Fibroblast of lung (primary cell): Measurements from ENCODE around the gene ACBD6. TPM values are rescaled to one million over a fixed set of nuclear protein-coding genes. Genes with fewer than 3 reads are reported as not detected.

Source experiments
- DNase-seq, 2 donors: peaks; one replicate each; pipeline versions ENCODE4 v3.0.0 to v3.0.0-alpha.2; 2010; ENCODE audit warnings: low read depth in 2 of 2
- H2AFZ ChIP-seq: 2 replicates; pipeline ENCODE4 v1.5.1; 2012; ENCODE audit warnings: low read length, control low read depth, inconsistent platforms
- H3K27ac ChIP-seq: 2 replicates; pipeline ENCODE4 v1.5.1; 2011; ENCODE audit warnings: low read length, control low read depth; ENCODE audit not compliant: insufficient read depth
- H3K27me3 ChIP-seq: 2 replicates; pipeline ENCODE4 v1.5.1; 2011; ENCODE audit warnings: mild to moderate bottlenecking, low read length; ENCODE audit not compliant: control insufficient read depth, insufficient read depth
- H3K36me3 ChIP-seq: 2 replicates; pipeline ENCODE4 v1.5.1; 2011; ENCODE audit warnings: low read length; ENCODE audit not compliant: control insufficient read depth, insufficient read depth
- H3K4me1 ChIP-seq: 2 replicates; pipeline ENCODE4 v1.5.1; 2011; ENCODE audit warnings: low read length; ENCODE audit not compliant: control insufficient read depth, insufficient read depth; ENCODE audit errors: extremely low read depth
- H3K4me2 ChIP-seq: 2 replicates; pipeline ENCODE4 v1.5.1; 2011; ENCODE audit warnings: low read length, control low read depth; ENCODE audit not compliant: insufficient read depth; ENCODE audit errors: extremely low read depth
- H3K4me3 ChIP-seq, 4 experiments: fragments of 200-600 bp in 1 of 4; sonication (generic) in 1 of 4; replicated peaks in 1 of 4; 2 replicates each; pipeline ENCODE4 v1.5.1; 2011 to 2016; ENCODE audit warnings: low read length in 4 of 4, low read depth in 3 of 4, mild to moderate bottlenecking in 3 of 4, control low read depth in 2 of 4, inconsistent platforms in 1 of 4, mixed read lengths in 1 of 4; ENCODE audit not compliant: insufficient read depth in 1 of 4; ENCODE audit errors: control extremely low read depth in 1 of 4
- H3K79me2 ChIP-seq: 2 replicates; pipeline ENCODE4 v1.5.1; 2012; ENCODE audit warnings: mild to moderate bottlenecking, low read length, inconsistent platforms; ENCODE audit not compliant: control insufficient read depth, insufficient read depth
- H3K9ac ChIP-seq: 2 replicates; pipeline ENCODE4 v1.5.1; 2011; ENCODE audit warnings: mild to moderate bottlenecking, low read length, control low read depth; ENCODE audit not compliant: insufficient read depth
- H3K9me3 ChIP-seq: 2 replicates; pipeline ENCODE4 v1.5.1; 2012; ENCODE audit warnings: low read depth, low read length; ENCODE audit not compliant: control insufficient read depth, insufficient read depth
- H4K20me1 ChIP-seq: 2 replicates; pipeline ENCODE4 v1.5.1; 2011; ENCODE audit warnings: low read length; ENCODE audit not compliant: control insufficient read depth, insufficient read depth; ENCODE audit errors: extremely low read depth
- EZH2 ChIP-seq: IDR thresholded peaks from 2 replicates; pipeline ENCODE4 v1.5.1; 2012; ENCODE audit warnings: low read length, control low read depth, mild to moderate bottlenecking; ENCODE audit errors: missing control alignments
- polyA plus RNA-seq, 2 donors: library from polyadenylated mRNA; depleted of rRNA in 1 of 2; stranded (reverse) in 1 of 2; unstranded in 1 of 2; fragments of >200 nt; gene quantifications; 2 replicates each; pipeline ENCODE4 v1.2.1, GENCODE V29; 2011 to 2012; ENCODE audit warnings: missing spikeins in 1 of 2
- total RNA-seq: library from RNA; depleted of rRNA; stranded (reverse); fragments of >200 nt; gene quantifications from 2 replicates; pipeline ENCODE4 v1.2.1, GENCODE V29; 2014
- TF ChIP-seq, protein P1 (sequence below), 2 donors: IDR thresholded peaks in 1 of 2; conservative IDR thresholded peaks in 1 of 2; 1 replicate in 1 of 2; 2 replicates in 1 of 2; pipeline ENCODE4 v1.5.1; 2011 to 2012; ENCODE audit warnings: low read length in 2 of 2, control low read depth in 1 of 2, inconsistent platforms in 1 of 2, low read depth in 1 of 2, mild to moderate bottlenecking in 1 of 2

Gene ACBD6
- total and polyA plus RNA-seq, 2 donors (not counting 1 experiment from before 2014, with no cell fraction given): 63.4 to 78.7 TPM

GRCh38 chr1:180265871-180266270, 236.5 kb downstream of the ACBD6 start:
- Histone ChIP-seq H3K4me1 (peaks cover under 1% of the 10 kb centered on the region), H3K27ac (no peak overlapping the region), H3K4me3 (no peak overlapping the region), H3K27me3 (peaks cover 8% of the 10 kb centered on the region), H3K4me2 (no peak overlapping the region), H3K36me3 (no peaks in the 10 kb centered on the region), H4K20me1 (no peaks in the 10 kb centered on the region), H3K79me2 (no peaks in the 10 kb centered on the region), H2AFZ (no peak overlapping the region), H3K9me3 (no peaks in the 10 kb centered on the region), H3K9ac (no peak overlapping the region)
- no peak for TF ChIP-seq EZH2
- TF ChIP-seq, protein P1, sequence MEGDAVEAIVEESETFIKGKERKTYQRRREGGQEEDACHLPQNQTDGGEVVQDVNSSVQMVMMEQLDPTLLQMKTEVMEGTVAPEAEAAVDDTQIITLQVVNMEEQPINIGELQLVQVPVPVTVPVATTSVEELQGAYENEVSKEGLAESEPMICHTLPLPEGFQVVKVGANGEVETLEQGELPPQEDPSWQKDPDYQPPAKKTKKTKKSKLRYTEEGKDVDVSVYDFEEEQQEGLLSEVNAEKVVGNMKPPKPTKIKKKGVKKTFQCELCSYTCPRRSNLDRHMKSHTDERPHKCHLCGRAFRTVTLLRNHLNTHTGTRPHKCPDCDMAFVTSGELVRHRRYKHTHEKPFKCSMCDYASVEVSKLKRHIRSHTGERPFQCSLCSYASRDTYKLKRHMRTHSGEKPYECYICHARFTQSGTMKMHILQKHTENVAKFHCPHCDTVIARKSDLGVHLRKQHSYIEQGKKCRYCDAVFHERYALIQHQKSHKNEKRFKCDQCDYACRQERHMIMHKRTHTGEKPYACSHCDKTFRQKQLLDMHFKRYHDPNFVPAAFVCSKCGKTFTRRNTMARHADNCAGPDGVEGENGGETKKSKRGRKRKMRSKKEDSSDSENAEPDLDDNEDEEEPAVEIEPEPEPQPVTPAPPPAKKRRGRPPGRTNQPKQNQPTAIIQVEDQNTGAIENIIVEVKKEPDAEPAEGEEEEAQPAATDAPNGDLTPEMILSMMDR (conservative IDR thresholded peaks at IDR 0.05 in 1 of 2, IDR thresholded peaks at IDR 0.05 in 1 of 2; ENCODE audit: low read depth in 1 of 2, low read length in 2 of 2): no peak
- no peak for DNase-seq

GRCh38 chr1:180265201-180265600, 237.2 kb downstream of the ACBD6 start:
- Histone ChIP-seq H4K20me1 (no peaks in the 10 kb centered on the region), H3K9me3 (no peaks in the 10 kb centered on the region), H3K79me2 (no peaks in the 10 kb centered on the region), H2AFZ (no peak overlapping the region), H3K27ac (no peak overlapping the region), H3K36me3 (no peaks in the 10 kb centered on the region), H3K9ac (no peak overlapping the region), H3K4me3 (no peak overlapping the region), H3K4me2 (no peak overlapping the region), H3K27me3 (peaks cover 12% of the 10 kb centered on the region), H3K4me1 (no peaks in the 10 kb centered on the region)
- TF ChIP-seq, protein P1 (conservative IDR thresholded peaks at IDR 0.05 in 1 of 2, IDR thresholded peaks at IDR 0.05 in 1 of 2; ENCODE audit: low read depth in 1 of 2, low read length in 2 of 2): no peak
- TF ChIP-seq EZH2: no peak
- no peak for DNase-seq

- no peak overlapping the region for H2AFZ ChIP-seq
- H3K4me3 ChIP-seq: no peak overlapping the region
- no peaks in the 10 kb centered on the region for H3K4me1 ChIP-seq
- H3K9me3 ChIP-seq: no peaks in the 10 kb centered on the region
- peaks cover 13% of the 10 kb centered on the region for H3K27me3 ChIP-seq
- H3K4me2 ChIP-seq: no peak overlapping the region
- no peak overlapping the region for H3K27ac ChIP-seq
- H4K20me1 ChIP-seq: no peaks in the 10 kb centered on the region
- H3K9ac ChIP-seq: no peak overlapping the region
- no peaks in the 10 kb centered on the region for H3K36me3 ChIP-seq
- TF ChIP-seq, protein P1 (conservative IDR thresholded peaks at IDR 0.05 in 1 of 2, IDR thresholded peaks at IDR 0.05 in 1 of 2; ENCODE audit: low read depth in 1 of 2, low read length in 2 of 2): no peak
- no peak for TF ChIP-seq EZH2
- H3K79me2 ChIP-seq: no peaks in the 10 kb centered on the region
- DNase-seq: no peak
Measured at GRCh38 chr1:180264595-180264994, 237.8 kb downstream of the ACBD6 start.
